ENCODE results near the gene CNR2. TPM values are rescaled to one million over a fixed set of nuclear protein-coding genes. Genes with fewer than 3 reads are reported as not detected.

CNR2 gene
- total RNA-seq, 4 donors from 2014 or later, result 0.06 to 0.09 TPM; not detected in 2

DNA sequence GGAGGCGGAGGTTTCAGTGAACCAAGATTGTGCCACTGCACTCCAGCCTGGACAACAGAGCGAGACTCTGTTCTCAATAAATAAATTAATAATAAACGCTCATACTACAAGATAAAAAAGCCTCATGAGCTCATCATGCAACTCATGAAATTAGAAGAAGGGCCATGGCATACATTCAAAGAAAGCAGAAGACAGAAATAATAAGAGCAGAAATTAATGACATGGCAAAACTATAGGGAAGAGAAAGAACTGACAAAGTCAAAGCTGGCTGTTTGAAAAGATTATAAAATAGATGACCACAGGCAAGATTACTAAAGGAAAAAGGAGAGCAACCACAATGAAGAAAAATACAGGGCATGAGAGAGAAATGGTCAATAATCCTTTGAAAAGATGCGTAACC, 30.4 kb downstream of the CNR2 start:
- TF ChIP-seq, protein P1, sequence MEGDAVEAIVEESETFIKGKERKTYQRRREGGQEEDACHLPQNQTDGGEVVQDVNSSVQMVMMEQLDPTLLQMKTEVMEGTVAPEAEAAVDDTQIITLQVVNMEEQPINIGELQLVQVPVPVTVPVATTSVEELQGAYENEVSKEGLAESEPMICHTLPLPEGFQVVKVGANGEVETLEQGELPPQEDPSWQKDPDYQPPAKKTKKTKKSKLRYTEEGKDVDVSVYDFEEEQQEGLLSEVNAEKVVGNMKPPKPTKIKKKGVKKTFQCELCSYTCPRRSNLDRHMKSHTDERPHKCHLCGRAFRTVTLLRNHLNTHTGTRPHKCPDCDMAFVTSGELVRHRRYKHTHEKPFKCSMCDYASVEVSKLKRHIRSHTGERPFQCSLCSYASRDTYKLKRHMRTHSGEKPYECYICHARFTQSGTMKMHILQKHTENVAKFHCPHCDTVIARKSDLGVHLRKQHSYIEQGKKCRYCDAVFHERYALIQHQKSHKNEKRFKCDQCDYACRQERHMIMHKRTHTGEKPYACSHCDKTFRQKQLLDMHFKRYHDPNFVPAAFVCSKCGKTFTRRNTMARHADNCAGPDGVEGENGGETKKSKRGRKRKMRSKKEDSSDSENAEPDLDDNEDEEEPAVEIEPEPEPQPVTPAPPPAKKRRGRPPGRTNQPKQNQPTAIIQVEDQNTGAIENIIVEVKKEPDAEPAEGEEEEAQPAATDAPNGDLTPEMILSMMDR (IDR thresholded peaks at IDR 0.05), result no peak
- ATAC-seq (ENCODE audit: low FRiP score) (no peak), DNase-seq (ENCODE audit: low spot score) (no peak)

DNA sequence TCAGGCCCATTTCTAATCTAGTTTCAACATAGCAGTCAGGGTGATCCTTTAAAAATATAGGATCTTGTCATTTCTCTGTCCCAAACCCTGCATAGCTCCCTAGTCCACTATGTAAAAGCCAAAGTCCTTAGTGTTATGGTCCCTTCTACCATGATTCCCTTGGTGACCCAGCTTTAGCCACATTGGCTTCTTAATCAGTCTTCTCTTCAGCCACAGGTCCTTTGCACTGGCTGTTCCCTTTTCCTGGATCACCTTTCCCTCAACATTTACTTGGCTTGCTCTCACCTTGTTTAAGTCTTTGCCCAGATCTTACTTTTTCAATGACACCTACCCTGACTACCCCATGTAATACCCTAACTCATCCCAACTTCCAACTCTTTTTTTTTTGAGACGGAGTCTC, 33.4 kb downstream of the CNR2 start:
- ATAC-seq (ENCODE audit: low FRiP score) (no peak), DNase-seq (ENCODE audit: low spot score) (no peak)
- TF ChIP-seq, protein P1 (IDR thresholded peaks at IDR 0.05), result no peak

DNA sequence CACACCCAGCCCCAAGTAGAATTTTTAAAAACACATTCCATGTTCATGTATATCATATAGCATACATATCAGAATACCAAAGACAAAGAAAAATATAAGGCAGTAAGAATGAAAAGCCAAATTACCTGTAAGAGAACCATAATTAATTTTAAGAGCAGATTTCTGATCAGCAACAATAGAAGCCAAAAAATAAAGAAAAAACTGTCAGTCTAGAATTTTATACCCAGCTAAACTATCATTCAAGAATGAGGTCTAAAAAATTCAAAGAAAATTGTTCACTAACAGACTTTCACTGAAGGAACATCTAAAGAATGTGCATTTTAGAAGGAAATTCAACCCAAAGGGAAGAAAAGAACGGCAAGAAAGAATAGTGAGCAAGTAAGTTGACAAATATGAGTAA, 34.5 kb downstream of the CNR2 start:
- TF ChIP-seq, protein P1 (IDR thresholded peaks at IDR 0.05), result no peak
- no peak for ATAC-seq (ENCODE audit: low FRiP score)
- DNase-seq (ENCODE audit: low spot score), result no peak

DNA sequence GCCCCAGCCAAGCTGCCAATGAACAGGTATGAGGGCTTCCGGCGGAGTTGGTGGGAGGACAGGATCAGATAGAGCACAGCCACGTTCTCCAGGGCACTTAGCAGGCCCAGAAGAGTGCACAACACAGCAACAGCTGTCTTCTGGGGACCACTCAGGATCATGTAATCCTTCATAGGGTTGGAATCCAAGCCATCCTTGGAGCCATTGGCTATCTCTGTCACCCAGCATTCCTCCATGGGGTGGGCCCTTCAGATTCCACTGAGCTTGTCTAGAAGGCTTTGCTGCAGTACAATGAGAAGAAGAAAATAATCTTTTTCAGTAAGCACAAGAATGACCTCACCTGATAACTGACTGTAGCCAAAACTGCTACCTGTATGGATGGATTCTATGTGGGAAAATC, 37.8 kb downstream of the CNR2 start:
- ATAC-seq (ENCODE audit: low FRiP score) (no peak), DNase-seq (ENCODE audit: low spot score) (no peak)
- TF ChIP-seq, protein P1 (IDR thresholded peaks at IDR 0.05), result no peak

DNA sequence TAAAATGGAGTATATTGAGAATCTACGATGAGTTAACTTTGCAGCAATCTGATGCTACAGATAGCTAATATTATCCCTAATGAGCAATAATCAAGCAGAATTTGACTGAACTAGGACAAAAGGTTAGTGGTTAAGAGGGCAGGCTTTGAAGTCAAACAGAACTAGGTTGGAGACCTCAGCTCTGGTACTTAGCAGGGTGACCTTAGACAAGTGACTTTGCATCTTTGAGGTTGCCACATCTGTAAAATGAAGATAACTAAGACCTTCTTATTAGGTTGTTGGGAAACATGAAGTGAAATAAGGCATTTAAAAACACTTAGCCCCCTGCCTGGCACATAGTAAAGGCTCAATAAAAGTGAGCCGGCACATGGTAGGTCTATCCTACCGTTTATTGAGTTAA, 40.7 kb downstream of the CNR2 start:
- TF ChIP-seq, protein P1 (IDR thresholded peaks at IDR 0.05), result no peak
- no peak for ATAC-seq (ENCODE audit: low FRiP score)
- no peak for DNase-seq (ENCODE audit: low spot score)

DNA sequence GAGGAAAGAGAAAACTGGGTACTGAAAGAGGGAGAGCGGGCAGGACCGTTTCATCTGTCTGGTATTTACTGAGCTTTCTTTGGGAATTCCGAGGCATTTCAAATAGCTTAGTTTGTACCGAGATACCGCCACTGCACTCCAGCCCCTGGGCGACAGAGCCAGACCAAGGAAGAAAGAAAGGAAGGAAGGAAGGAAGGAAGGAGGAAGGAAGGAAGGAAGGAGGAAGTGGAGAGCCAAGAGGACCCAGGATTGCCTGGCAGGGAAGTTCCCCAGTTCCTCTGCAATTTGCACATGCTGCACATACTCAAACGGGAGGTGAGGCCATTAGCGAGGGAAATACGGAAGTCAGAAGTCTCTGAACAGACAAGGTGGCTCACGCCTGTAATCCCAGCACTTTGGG, 44.1 kb downstream of the CNR2 start:
- no peak for DNase-seq (ENCODE audit: low spot score)
- TF ChIP-seq, protein P1 (IDR thresholded peaks at IDR 0.05), result no peak
- no peak for ATAC-seq (ENCODE audit: low FRiP score)

DNA sequence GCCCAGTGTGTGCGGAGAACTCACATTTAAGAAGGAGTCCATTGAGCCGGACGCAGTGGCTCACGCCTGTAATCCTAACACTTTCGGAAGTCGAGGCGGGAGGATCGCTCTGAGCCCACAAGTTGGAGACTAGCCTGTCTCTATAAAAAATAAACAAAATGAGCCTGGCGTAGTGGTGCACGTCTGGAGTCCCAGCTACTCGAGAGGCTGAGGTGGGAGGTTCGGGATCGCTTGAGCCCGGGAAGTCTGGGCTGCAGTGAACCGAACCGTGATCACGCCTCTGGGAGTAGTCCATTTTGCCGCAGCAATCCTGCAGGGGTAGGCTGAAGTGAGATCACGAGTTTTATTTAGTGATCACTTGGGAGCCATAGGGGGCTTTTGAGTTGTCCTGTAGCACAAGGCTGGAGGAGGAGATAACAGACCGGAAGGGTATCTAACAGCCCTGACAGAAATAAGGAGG, 44.6 kb downstream of the CNR2 start:
- TF ChIP-seq, protein P1 (IDR thresholded peaks at IDR 0.05), result no peak
- peak; percentile 34 for ATAC-seq (ENCODE audit: low FRiP score)
- no peak for DNase-seq (ENCODE audit: low spot score)

Data from omental fat pad (tissue), 4 donors.